GM20000 (cell line): ENCODE data around the gene GALP.
"Not testable (repeated sequence)": the region's sequence is repeated elsewhere in the genome, so short reads cannot be mapped to it uniquely, and the experiment has no call there.

Source experiments
- DNase-seq: peaks from one replicate; pipeline ENCODE4 v3.0.0; 2012; ENCODE audit warnings: low spot score
- CTCF ChIP-seq: IDR thresholded peaks from 2 replicates; pipeline ENCODE4 v1.5.1; 2012; ENCODE audit warnings: mild to moderate bottlenecking, control low read depth; ENCODE audit errors: extremely low read depth, missing control alignments

GALP gene

GRCh38 chr19:56174086-56174485 is 1.7 kb upstream of the GALP start:
- TF ChIP-seq CTCF, result no peak
- no peak for DNase-seq

GRCh38 chr19:56174550-56174949 is 1.3 kb upstream of the GALP start:
- no peak for DNase-seq

GRCh38 chr19:56176310-56176709 is 502 bp downstream of the GALP start:
- not testable (repeated sequence) for DNase-seq

More at GRCh38 chr19:56174550-56174949, 1.3 kb upstream of the GALP start:
- TF ChIP-seq CTCF, result no peak

GRCh38 chr19:56176881-56177280 is 1.1 kb downstream of the GALP start:
- no peak for TF ChIP-seq CTCF
- DNase-seq, result no peak

GRCh38 chr19:56177564-56178243 is 1.9 kb downstream of the GALP start:
- no peak for DNase-seq
- no peak for TF ChIP-seq CTCF

- DNase-seq, result no peak
- TF ChIP-seq CTCF, result no peak
Measured at GRCh38 chr19:56189785-56190184, 14.0 kb downstream of the GALP start.

GRCh38 chr19:56191115-56191514 is 15.3 kb downstream of the GALP start:
- no peak for TF ChIP-seq CTCF

GRCh38 chr19:56191711-56192110 is 15.9 kb downstream of the GALP start:
- no peak for DNase-seq
- TF ChIP-seq CTCF, result no peak

More at GRCh38 chr19:56191115-56191514, 15.3 kb downstream of the GALP start:
- no peak for DNase-seq
